Keratinocyte (primary cell): ENCODE data around the gene CTIF.

Source experiments
- CTCF ChIP-seq, 3 experiments: IDR thresholded peaks in 1 of 3; conservative IDR thresholded peaks in 1 of 3; optimal IDR thresholded peaks in 1 of 3; 2 replicates in 2 of 3; 3 replicates in 1 of 3; pipeline versions ENCODE3 to v1.5.1; 2011; ENCODE audit warnings: low read length in 3 of 3, mild to moderate bottlenecking in 3 of 3, moderate library complexity in 2 of 3, control low read depth in 1 of 3, inconsistent platforms in 1 of 3; ENCODE audit not compliant: insufficient read depth in 2 of 3; ENCODE audit errors: extremely low read depth in 1 of 3
- EZH2 ChIP-seq: IDR thresholded peaks from one replicate; pipeline ENCODE4 v1.6.1; 2012; ENCODE audit warnings: inconsistent platforms, mild to moderate bottlenecking, low read length, moderate library complexity

GRCh38 chr18:48705043-48705442 lies 166.2 kb downstream of the CTIF start:
- TF ChIP-seq CTCF (optimal IDR thresholded peaks at IDR 0.05 in 1 of 3, IDR thresholded peaks at IDR 0.05 in 1 of 3, conservative IDR thresholded peaks at IDR 0.05 in 1 of 3; ENCODE audit: extremely low read depth in 1 of 3, insufficient read depth in 2 of 3, low read length in 3 of 3) (no peak), EZH2 (no peak)
